Body of pancreas (tissue), 4 donors: Measurements from ENCODE around the gene CKM. TPM values are rescaled to one million over a fixed set of nuclear protein-coding genes. Genes with fewer than 3 reads are reported as not detected.

Experiments used
- ATAC-seq: fragments of 150-250 bp; one replicate; pipeline ENCODE4 v1.9.1; 2016
- DNase-seq, 4 donors: peaks; one replicate each; pipeline ENCODE4 v3.0.0-alpha.2; 2019
- H3K27ac ChIP-seq, 4 donors: fragments of 200-600 bp; sonication (generic); 1 replicate in 3 of 4; 2 replicates in 1 of 4; pipeline versions ENCODE4 v1.5.1 to v1.6.1; 2016 to 2019; ENCODE audit warnings: mild to moderate bottlenecking in 1 of 4, mixed read lengths in 1 of 4, moderate library complexity in 1 of 4
- H3K27me3 ChIP-seq, 2 donors: fragments of 200-600 bp; sonication (generic); one replicate each; pipeline ENCODE4 v1.6.0; 2016; ENCODE audit warnings: mild to moderate bottlenecking in 1 of 2
- H3K36me3 ChIP-seq, 2 donors: fragments of 200-600 bp; sonication (generic); replicated peaks in 1 of 2; 2 replicates each; pipeline ENCODE4 v1.5.1; 2016; ENCODE audit warnings: low read depth in 2 of 2; ENCODE audit not compliant: insufficient read depth in 1 of 2
- H3K4me1 ChIP-seq: fragments of 200-600 bp; sonication (generic); one replicate; pipeline ENCODE4 v1.6.0; 2016
- H3K4me3 ChIP-seq, 2 donors: fragments of 200-600 bp; sonication (generic); 1 replicate in 1 of 2; 2 replicates in 1 of 2; pipeline ENCODE4 v1.5.1; 2016 to 2019
- H3K9me3 ChIP-seq, 3 donors: fragments of 200-600 bp; sonication (generic); 1 replicate in 2 of 3; 2 replicates in 1 of 3; pipeline ENCODE4 v1.5.1; 2016
- CTCF ChIP-seq, 7 experiments: fragments of 450-650 bp in 4 of 7; fragments of 200-600 bp in 3 of 7; sonication (generic) in 3 of 7; IDR thresholded peaks; one replicate each; pipeline ENCODE4 v1.5.1; 2016 to 2019; ENCODE audit warnings: antibody characterized with exemption in 7 of 7
- POLR2A ChIP-seq, 3 donors: fragments of 450-650 bp; IDR thresholded peaks; one replicate each; pipeline ENCODE4 v1.6.1; 2016; ENCODE audit warnings: antibody characterized with exemption in 3 of 3, mild to moderate bottlenecking in 2 of 3
- WGBS, 2 donors: methylation state at CpG; one replicate each; pipeline ENCODE4 v1.1.5; 2017; 5-methylcytosine and 5-hydroxymethylcytosine counted together
- intact Hi-C: fragments of 100-400 bp; cut with DNase I; formaldehyde crosslinking; loops from one replicate; pipeline ENCODE4 v1.15.1; 2023
- total RNA-seq, 2 donors: library from RNA; depleted of rRNA; stranded (reverse); fragments of >200 nt; gene quantifications; one replicate each; pipeline ENCODE4 v1.1.0, GENCODE V29; 2016

Gene CKM
- total RNA-seq, 2 donors from 2014 or later: not detected

GRCh38 chr19:45352914-45353796, 30.5 kb upstream of the CKM start:
- DNase-seq: no peak
- intact Hi-C loops: no loop called here
- no peak for ATAC-seq
- Histone ChIP-seq H3K27me3 (no peaks in the 10 kb centered on the region), H3K4me3 (no peak overlapping the region), H3K4me1 (no peaks in the 10 kb centered on the region), H3K9me3 (no peaks in the 10 kb centered on the region), H3K36me3 (peaks cover 0 to 2% of the 10 kb centered on the region in 2 donors), H3K27ac (no peak overlapping the region)
- WGBS, 2 donors: 91 to 92% methylated on average over 5 to 15 of the region's 20 CpGs
- TF ChIP-seq CTCF (IDR thresholded peaks at IDR 0.05): no peak
- TF ChIP-seq POLR2A (IDR thresholded peaks at IDR 0.05): no peak

- no peaks in the 10 kb centered on the region for H3K9me3 ChIP-seq
- no peak for DNase-seq
- WGBS, 2 donors: 87% methylated on average over 12 to 20 of the region's 20 CpGs
- intact Hi-C loops: no loop called here
- no peaks in the 10 kb centered on the region for H3K4me1 ChIP-seq
- TF ChIP-seq POLR2A (IDR thresholded peaks at IDR 0.05): no peak
- no peak overlapping the region for H3K27ac ChIP-seq
- peaks cover 0 to 2% of the 10 kb centered on the region in 2 donors for H3K36me3 ChIP-seq
- H3K27me3 ChIP-seq: no peaks in the 10 kb centered on the region
- no peak for ATAC-seq
- H3K4me3 ChIP-seq: no peak overlapping the region
These were observed 29.8 kb upstream of the CKM start for GRCh38 chr19:45352471-45352870.

- Histone ChIP-seq H3K36me3 (peaks cover 0 to 2% of the 10 kb centered on the region in 2 donors), H3K4me1 (no peaks in the 10 kb centered on the region), H3K9me3 (no peaks in the 10 kb centered on the region), H3K27me3 (no peaks in the 10 kb centered on the region), H3K27ac (no peak overlapping the region), H3K4me3 (no peak overlapping the region)
- no peak for TF ChIP-seq POLR2A (IDR thresholded peaks at IDR 0.05)
- no peak for TF ChIP-seq CTCF (IDR thresholded peaks at IDR 0.05)
- DNase-seq (no peak), ATAC-seq (no peak)
- WGBS, 2 donors: 87 to 88% methylated on average over 5 to 15 of the region's 15 CpGs
- intact Hi-C loops: no loop called here
These were observed 29.4 kb upstream of the CKM start for GRCh38 chr19:45352062-45352461.

- peaks cover 0 to 2% of the 10 kb centered on the region in 2 donors for H3K36me3 ChIP-seq
- ATAC-seq: no peak
- no peaks in the 10 kb centered on the region for H3K4me1 ChIP-seq
- no peak overlapping the region for H3K27ac ChIP-seq
- H3K27me3 ChIP-seq: no peaks in the 10 kb centered on the region
- 44 to 74% methylated on average over 3 to 13 of the region's 13 CpGs for WGBS, 2 donors
- intact Hi-C loops: no loop called here
- no peak overlapping the region for H3K4me3 ChIP-seq
- no peaks in the 10 kb centered on the region for H3K9me3 ChIP-seq
- TF ChIP-seq CTCF (IDR thresholded peaks at IDR 0.05): no peak
- no peak for TF ChIP-seq POLR2A (IDR thresholded peaks at IDR 0.05)
- no peak for DNase-seq
These were observed 28.8 kb upstream of the CKM start for GRCh38 chr19:45351401-45351952.

GRCh38 chr19:45350477-45351058, 27.9 kb upstream of the CKM start:
- DNase-seq (no peak), ATAC-seq (no peak)
- no peak overlapping the region for H3K4me3 ChIP-seq
- no peak for TF ChIP-seq CTCF (IDR thresholded peaks at IDR 0.05)
- TF ChIP-seq POLR2A (IDR thresholded peaks at IDR 0.05): no peak
- no peaks in the 10 kb centered on the region for H3K9me3 ChIP-seq
- intact Hi-C loops: no loop called here
- 77 to 94% methylated on average over 2 to 17 of the region's 17 CpGs for WGBS, 2 donors
- H3K27me3 ChIP-seq: no peaks in the 10 kb centered on the region
- H3K27ac ChIP-seq: no peak overlapping the region
- H3K36me3 ChIP-seq: peaks cover 0 to 2% of the 10 kb centered on the region in 2 donors
- no peaks in the 10 kb centered on the region for H3K4me1 ChIP-seq
